ENCODE measurements around the gene UBE2L3.
"Not testable (repeated sequence)": the region's sequence is repeated elsewhere in the genome, so short reads cannot be mapped to it uniquely, and the experiment has no call there.

GRCh38 chr22:21531525-21531924, 36.0 kb upstream of the UBE2L3 start:
- not testable (repeated sequence) for TF ChIP-seq POLR2A (IDR thresholded peaks at IDR 0.05; ENCODE audit: low read length); GATA1 (IDR thresholded peaks at IDR 0.05; ENCODE audit: low read depth, low read length)
